DMS153 treated with DMSO at 0.1 percent for 48 hours (cell line): Measurements from ENCODE around the gene FBXO48.
"Not testable (repeated sequence)": the region's sequence is repeated elsewhere in the genome, so short reads cannot be mapped to it uniquely, and the experiment has no call there.

Source experiments
- DNase-seq: peaks from one replicate; lab custom pipeline; 2025; ENCODE audit not compliant: unreplicated experiment; lab: John Stamatoyannopoulos, UW

Gene FBXO48, protein sequence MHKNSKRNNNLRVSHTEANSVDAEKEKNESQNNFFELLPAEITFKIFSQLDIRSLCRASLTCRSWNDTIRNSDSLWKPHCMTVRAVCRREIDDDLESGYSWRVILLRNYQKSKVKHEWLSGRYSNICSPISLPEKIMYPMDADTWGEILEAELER

DNA sequence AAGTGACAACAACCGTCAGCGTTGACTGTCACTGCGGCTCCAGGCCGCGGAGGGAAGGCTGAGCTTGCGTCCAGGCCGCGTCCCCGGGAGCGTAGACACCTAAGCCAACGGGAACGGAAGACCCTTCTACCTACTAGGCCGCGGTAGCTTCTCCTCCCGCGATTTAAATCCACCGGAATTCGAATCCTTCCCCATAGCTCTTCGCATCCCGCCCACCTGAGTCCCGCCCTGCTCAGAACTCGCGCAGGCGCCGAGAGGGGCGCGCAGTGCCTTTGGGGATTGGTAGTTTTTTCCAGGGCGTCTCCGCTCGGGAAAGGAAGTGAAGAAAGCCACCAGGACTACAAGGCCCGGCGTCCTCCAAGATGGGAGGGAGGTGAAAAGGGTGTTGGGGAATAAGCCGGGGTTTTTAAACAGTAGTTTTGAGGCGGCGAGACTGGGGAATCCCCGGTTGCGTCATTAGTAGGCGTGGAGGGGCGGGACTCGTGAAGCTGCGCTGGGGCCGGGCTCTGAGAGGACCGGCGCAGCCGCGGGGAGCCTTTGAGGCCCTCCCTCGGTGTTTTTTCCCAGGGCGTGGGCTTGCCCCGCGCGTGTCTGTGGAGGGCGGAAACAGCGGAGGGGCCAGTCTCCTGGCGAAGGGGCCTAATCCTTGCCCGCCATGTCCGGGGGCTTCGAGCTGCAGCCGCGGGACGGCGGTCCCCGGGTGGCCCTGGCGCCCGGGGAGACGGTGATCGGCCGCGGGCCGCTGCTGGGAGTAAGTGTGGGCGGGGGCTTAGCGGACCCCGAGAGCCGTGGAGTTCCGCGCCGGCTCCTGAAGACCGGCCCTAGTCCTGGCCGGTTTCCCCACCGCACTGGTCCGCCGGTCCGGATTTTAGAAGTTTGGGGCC, at the start of gene FBXO48, which contains the start of gene APLF:
Gene FBXO48, minus strand, starts transcription at position 218 of the 884 bp plus-strand sequence. CDS start 2,149 bp downstream, outside the sequence.
Gene APLF, plus strand, starts transcription at position 509 of the 884 bp plus-strand sequence. Its CDS starts 147 bp downstream, at position 656.
- peak; percentile 95 for DNase-seq

DNA sequence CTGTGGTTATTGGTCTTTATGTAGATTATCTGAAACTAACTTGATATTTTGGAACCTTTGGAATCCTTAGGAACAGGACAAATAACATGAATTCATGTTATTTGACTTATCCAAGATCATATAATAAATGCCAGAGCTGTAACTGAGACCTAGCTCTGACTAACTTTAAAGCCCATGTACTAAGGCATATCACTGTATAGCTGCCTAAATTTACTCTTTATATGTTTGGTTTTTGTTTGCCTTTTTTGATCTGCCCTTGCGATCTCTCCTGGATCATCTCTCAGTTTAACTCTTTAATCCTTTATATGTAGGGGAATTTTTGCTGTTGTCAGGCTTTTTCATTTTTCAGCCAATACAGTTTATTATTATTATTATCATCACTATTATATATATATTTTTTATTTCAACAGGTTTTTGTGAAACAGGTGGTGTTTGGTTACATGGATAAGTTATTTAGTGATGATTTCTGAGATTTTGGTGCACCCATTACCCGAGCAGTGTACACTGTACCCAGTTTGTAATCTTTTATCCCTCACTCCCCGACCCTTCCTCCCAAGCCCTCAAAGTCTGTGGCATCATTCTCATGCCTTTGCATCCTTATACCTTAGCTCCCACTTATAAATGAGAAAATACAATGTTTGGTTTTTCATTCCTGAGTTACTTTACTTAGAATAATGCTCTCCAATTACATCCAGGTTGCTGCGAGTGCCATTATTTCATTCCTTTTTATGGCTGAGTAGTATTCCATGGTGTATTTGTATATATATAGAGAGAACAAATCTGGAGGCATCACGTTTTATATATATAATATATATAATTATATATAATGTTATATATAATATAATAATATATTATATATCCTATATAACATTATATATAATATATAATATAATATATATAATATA, 49.2 kb upstream of the FBXO48 start:
- DNase-seq, result no peak

DNA sequence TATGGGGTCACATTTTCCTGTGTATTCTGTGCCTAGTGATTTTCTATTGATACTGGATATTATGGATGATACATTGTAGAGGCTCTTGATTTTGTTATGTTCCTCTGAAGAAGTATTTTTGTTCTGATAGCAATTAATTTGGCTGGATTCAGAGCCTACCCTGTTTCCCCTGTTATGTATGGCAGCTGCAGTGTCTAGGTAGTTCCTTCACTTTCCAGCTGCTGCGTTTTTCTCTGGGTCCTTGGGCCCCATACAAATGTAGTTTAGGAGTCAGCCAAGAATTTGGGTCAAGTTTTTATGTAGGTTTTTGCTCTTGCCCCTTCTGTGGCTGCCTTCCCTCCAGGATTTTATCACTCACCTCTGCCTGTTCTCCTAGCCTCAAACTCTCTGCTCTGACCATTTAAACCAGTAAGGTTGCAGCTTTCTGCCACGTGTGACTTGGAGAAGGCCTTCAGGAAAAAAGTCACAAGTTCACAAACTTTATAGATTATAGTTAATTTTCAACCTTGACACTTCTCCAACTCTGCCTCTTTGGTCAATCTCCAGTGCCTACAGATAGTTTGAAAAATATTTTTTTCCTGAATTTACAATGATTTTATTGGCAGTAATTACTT, 47.3 kb upstream of the FBXO48 start:
- no peak for DNase-seq

DNA sequence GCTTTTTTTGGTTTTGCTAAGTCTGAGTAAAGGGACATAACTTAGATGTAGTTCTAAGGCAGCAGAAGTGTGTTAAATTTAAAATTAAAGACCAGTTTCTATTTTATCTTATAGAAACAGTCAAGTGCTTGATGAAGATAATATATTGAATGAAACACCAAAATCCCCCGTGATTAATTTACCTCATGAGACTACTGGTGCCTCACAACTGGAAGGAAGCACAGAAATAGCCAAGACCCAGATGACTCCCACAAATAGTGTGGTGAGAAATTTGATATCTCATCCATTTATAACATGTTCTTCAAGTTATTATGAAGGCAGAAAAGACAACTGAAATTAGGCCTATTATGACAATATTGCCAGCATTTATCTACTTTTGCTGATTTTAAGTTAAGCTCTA, 45.9 kb upstream of the FBXO48 start:
- no peak for DNase-seq

DNA sequence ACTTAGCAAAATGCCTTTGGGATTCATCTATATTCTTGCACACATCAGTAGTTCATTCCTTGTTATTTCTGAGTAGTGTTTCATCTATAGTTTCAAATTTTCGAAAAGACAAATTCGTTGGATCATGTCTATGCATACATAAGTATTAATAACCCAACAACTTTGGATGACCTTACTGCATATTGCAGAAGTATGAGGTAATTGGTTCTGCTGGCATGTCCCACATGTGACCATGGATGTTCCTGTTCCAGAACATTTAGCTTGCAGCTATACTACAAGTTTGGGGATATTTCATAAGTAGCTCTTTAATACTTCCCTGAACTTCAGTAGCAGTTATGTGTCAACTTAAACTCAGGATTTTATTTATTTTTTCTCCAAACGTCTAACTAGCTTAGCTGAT, 45.2 kb upstream of the FBXO48 start:
- DNase-seq, result no peak

DNA sequence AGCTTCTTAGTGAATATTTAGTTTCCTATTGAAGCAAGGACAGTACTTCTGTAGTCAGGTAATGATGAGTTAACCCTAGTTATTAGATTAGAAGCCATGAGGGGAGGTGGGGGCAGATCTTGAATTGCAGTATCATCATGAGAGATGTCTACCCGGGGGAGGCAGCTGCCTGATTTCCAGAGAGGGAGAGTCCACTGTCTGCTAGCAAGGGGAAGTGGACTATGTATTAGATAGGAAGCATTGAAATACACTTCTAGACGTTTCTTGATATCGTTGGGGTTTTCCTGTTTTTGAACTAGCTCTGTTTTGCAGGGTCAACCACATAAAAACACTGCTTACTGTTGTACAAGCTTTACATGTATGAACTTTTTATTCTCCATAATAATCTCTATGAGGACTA, 39.1 kb upstream of the FBXO48 start:
- DNase-seq, result no peak

DNA sequence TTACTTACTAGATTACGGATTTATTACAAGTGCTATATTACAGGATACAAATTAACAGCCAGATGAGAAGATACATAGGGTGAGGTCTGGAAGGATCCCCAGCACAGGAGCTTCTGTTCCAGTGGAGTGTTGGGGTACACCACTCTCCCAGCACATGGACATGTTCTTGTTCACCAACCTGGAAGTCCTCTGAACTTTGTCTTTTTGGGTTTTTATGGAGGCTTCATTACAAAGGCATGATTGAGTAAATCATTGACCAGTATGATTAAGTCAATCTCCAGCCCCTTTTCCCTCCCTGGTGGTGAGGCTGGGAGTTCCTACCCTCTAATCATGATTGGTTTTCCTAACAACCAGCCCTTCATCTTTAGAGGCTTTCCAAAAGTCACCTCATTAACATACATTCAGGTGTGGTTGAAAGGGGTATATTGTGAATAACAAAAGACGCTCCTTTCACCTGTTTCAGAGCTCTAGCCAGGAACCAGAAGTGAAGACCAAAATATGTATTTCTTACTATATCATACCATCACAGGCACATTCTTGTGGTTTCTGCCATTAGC, 38.6 kb upstream of the FBXO48 start:
- no peak for DNase-seq

DNA sequence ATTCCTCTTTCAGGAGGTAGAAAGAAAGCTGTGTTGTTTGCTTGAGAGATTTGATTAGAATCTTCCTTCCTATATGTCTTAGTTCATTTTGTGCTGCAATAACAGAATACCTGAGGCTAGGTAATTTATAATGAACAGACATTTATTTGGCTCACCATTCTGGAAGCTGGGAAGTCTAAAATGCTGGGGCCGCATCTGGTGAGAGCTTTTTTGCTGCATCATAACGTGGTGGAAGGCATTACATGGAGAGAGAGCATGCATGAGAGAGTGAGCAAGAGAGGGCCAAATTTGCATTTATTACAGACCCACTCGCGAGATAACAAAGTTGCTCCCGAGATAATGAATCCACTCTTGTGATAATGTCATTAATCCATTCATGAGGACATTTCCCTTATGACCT, 34.7 kb upstream of the FBXO48 start:
- no peak for DNase-seq

DNA sequence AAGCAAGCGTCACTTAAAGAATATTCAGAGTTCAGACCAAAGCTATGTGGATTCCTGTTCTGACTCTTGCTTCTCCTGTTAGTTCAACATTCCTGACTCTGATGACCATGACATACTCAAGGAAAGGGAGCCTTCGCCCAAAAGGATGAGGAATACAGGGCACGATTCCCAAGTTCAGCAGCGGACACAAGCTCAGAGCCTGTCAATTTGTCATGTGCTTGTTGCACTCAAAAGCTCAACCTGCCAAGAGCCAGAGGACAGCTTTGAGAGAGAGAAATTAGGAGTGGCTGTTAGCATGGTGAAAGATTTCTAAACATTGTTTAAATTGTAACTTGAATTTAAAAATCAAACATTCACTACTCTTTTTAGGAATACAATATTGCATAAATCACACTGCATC, 33.6 kb upstream of the FBXO48 start:
- no peak for DNase-seq

DNA sequence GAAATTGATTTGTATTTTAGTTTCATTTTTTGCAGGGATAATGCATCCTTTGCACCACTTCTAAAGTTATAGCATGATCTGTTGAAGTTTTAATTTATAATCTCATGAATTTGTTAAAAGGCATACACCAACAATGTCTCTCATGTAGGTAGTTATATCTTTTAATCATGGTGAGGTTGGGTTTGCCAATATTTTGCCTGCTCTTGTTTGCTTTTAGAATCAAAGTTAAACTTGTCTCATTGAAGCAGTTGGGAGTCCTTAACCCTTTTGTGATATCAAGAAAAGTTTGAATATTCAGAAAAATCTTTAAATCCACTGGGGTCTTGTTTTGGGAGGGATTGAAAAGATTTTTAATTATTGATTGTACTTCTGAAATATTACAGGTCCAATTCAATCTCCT, 32.0 kb upstream of the FBXO48 start:
- no peak for DNase-seq

DNA sequence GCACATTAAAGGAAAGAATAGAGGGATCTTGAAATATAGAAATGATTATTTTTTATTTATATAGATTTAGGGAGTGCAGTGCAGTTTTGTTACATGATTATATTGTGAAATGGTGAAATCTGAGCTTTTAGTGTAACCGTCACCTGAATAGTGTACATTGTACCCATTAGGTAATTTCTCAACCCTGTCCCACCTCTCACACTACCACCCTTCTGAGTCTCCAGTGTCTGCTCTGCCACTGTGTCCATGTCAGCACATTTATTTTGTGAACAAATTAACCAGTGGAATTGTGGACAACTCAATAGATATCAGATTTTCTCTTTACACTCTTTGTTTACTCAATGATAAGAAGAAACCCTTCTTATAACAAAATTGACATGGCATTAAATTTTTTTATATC, 24.5 kb upstream of the FBXO48 start:
- DNase-seq, result no peak

DNA sequence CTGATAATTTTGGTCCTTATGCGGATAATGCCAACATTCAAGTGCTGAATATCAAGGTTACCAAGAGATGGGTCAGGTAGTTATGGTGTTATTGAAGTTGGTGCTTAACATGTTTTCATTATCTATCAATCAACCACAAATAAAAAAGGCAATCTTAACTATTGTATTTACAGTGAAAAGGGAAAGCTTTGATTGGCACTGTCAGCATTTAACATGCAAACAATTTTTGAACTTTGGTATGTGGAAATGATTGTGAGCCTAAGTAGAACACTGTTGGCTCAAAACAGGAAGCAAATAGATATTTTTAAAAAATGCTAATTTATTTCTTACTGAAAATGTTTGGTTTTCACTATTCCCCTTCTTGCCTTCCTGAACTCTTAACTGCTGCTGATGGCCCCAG, 22.2 kb upstream of the FBXO48 start:
- no peak for DNase-seq

DNA sequence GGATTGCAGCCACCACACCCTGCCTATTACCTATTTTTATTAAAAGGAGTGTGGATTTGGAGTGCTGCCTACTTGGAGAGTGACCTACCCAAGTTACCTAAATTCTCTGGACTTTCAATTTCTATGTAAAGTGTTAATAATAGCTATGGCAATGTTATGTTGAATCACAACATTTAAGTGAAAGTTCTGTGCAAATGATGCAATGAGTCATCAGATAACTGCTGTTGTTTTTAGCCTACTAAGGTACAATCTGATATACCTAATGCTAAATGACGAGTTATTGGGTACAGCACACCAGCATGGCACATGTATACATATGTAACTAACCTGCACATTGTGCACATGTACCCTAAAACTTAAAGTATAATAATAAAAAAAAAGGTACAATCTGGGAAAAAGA, 21.5 kb upstream of the FBXO48 start:
- not testable (repeated sequence) for DNase-seq

DNA sequence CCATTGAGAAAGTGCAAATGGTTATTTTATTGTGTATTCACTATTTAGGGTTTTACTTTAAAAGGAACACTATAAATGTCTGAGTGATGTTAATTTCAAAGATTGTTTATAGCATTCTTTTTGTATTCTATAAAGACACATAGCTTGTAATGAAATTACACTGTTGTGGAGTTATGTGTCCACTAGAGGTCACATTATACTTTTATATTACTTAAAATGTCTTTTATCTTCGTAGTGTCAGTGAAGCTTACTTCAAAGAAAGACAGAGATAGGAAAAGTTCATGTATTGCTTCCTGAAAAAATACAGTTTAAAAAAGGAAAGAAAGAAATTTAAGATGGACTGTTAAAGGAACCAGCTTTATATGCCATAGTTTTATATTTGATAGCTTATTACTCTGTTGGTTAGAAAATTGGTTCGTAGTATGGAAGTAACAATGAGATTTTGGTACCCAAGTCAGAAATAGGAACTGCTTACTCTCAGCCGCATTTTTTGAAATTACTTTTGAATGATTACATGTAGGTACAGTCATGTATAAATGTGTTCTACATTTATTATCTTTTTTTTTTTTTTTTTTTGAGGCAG, 20.8 kb upstream of the FBXO48 start:
- DNase-seq, result peak; percentile 17

DNA sequence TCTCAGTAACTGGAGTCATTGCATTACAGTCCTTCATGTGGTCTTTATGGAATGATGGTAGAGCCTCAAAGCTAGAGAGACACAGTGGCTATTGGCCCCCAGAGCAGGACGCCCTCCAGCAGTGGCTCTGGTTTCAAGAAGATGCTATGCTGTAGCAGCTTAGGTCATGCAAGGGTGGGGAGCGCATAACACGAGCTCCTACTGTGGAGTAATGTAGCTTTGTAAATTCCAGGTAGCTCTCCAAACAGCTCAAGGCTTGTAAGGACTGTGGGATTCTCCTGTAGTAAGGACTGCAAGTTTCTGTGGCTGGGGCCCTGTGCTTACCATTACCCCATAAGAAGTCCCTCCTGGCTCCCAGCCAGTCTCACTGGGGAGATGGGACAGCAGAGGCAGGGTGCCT, 15.9 kb upstream of the FBXO48 start:
- DNase-seq, result no peak

DNA sequence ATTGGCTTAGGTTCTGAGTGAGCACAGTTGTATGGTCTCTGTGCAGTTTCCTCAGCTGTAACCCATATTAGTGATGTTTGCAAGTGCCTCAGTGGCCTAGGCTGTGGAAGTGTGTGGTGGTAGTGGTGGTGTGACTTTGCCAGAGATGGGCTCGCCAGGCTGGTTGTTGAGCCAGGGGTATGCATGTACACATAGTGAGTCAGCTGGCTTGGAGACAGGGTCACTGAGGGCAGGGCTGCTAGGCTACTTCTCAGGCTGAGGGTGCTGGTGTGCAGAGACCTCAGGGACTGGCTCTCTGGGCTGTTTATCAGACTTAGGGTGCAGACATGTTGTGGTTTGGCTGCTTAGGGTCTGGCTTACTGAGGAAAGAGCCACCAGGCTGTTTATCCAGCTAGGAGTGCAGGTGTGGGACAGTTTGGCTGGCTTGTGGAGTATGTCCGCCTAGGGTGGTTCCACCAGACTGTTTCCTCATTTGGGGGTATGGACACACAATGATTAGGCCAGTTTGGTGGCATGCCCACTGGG, 15.3 kb upstream of the FBXO48 start:
- no peak for DNase-seq

DNA sequence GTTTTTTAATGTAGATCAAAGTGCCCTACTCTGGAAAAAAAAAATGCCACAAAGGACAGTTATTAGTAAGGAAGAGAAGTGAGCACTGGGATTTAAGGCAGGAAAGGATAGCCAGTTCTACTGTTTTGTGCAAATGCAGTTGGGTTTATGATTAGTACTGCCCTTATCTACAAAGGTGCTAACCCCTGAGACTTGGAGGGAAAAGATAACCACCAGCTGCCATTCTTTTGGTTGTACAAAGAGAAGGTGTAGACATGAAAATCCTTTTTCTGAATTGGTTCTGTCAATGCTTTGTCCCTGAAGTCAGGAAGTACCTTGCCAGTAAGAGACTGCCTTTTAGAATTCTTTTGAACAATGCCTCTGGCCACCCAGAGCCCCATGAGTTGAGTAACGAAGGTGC, 11.6 kb upstream of the FBXO48 start:
- no peak for DNase-seq

DNA sequence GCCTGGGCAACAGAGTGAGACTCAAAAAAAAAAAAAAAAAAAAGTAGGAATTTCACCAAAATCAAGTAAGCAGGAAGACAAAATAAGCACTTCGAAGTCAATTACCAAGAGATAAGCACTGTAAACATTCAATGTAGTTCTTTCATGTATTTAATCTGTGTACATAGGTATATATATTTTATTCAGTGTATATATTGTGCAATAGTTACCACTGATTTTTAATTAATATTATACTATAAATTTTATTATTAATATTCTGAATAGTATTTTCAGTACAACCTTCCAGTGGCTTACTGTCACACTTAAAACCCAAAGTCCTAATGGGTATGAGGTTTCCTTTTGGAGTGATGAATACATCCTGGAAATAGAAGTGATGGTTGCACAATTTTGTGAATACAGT, 9.4 kb upstream of the FBXO48 start:
- DNase-seq, result no peak

DNA sequence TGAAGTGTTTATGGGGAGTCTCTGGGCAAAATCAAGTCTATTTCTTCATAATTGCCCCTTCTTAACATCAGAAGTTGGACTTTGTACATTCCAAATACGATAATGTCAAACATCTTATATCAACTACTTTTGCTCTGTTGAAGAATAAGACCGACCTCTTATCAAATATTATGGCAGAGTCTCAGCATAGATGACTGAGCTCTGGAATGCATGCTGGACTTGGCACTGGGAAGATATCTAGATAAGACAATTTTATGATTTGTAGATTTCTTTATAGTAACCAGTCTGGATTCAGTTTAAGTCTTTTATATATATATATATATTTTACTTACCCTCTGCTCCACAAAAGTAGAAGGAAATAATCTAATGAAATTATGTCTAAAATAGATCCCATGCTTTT, 8.5 kb upstream of the FBXO48 start:
- no peak for DNase-seq

DNA sequence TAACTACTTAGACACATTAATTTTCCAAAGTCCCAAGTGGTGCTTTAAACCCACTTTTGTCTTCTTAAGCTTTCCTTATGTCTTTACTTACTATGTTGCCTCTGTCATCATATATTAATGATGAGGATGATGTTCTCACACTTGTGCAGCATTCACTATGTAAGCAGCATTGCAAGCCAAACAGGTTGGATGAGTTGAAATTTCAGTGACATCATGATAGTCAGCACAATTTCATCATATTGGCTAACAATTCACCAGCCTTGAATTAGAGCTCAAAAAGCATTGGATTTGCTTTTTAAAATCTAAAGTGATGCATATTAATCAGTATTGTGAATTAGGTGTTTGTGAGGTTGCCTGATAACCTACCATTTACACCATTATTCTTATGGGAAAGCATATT, 8.0 kb upstream of the FBXO48 start:
- DNase-seq, result no peak
